ENCODE data around the gene PRPF38A. TPM values are rescaled to one million over a fixed set of nuclear protein-coding genes. Genes with fewer than 3 reads are reported as not detected.

Gene PRPF38A
- polyA plus RNA-seq, 1 of the 3 experiments (the other 2 are of a cell fraction): 24.3 TPM

DNA sequence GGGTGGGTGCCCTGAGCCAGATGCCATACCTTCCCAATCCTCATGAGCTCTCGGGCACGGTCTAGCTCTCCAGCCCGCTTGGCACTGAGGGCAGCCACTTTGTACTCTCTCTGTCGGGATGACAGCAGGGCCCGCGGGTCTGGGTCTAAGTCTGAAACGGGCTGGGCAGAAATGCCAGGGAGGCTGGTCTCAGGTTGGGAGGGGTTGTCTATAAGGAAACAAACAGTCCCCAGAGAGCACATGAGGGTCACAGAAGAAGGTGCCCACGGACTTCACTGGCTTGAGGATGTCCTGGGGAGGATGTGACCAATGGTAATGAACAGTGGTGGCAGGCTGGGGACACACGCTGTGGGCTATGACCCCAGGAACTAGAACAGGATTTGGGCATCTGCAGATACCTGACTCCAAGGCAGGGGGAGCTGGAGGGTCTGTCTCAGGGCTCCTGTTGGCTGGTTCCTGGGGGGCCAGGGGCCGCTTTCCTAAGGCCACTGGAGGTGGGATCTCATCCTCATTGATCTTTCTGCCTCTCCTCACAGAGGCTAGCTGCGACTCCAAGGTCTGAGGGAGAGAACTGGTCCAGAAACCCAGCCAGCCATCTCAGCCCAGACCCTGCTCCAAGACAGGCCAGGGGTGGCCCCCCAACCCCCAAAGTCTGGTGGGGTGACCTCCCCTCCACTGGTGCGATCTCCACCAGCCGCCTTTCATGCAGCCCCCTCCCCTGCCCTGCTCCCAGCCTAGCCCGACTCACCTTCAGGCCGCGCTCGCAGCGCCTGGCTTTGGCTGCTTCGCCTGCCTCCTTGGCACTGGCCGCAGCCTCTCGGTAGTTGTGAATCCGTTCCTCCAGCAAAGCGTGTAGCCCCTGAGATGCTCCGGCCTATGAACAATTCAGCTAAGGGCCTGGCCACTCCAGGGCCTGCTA is 44.5 kb upstream of the PRPF38A start:
- peaks cover 16 to 82% of the 10 kb centered on the region in 2 experiments for H3K36me3 ChIP-seq (replicated peaks in 1 of 2; ENCODE audit: control insufficient read depth in 1 of 2, insufficient read depth in 2 of 2, low read length in 1 of 2)
- H3K27ac ChIP-seq (ENCODE audit: low read depth in 2 of 2, low read length in 1 of 2): no peak overlapping the region
- H3K4me1 ChIP-seq (ENCODE audit: control insufficient read depth in 1 of 2, insufficient read depth in 2 of 2, low read depth in 1 of 2, low read length in 1 of 2): peaks cover 0 to 9% of the 10 kb centered on the region in 2 experiments; a peak in 3 of 4 replicates
- H2AFZ ChIP-seq (ENCODE audit: low read depth): no peak overlapping the region
- no peak overlapping the region for H3K9ac ChIP-seq
- peak; percentile 38 for DNase-seq
- no peak overlapping the region for H3K4me2 ChIP-seq
- ChIA-PET POLR2A (interaction anchor here (0.8 kb wide), 1 partner anchor 9 kb away, joined by 3 read pairs; no protein-coding TSS in a partner anchor), CTCF (interaction anchor here (2.4 to 2.7 kb wide), 2 partner anchors 9 to 11 kb away, joined by 9 to 12 read pairs; no protein-coding TSS in a partner anchor)
- no peaks in the 10 kb centered on the region for H3K9me3 ChIP-seq
- no peaks in the 10 kb centered on the region for H3K27me3 ChIP-seq (ENCODE audit: insufficient read depth)
- H3K9me2 ChIP-seq: no peaks in the 10 kb centered on the region
- no peaks in the 10 kb centered on the region for H3F3A ChIP-seq (replicated peaks; ENCODE audit: insufficient read depth)
- peaks cover 34% of the 10 kb centered on the region for H3K79me2 ChIP-seq (ENCODE audit: insufficient read depth)
- H4K20me1 ChIP-seq (ENCODE audit: insufficient read depth): peaks cover 6% of the 10 kb centered on the region; the same call in 1 of the 2 replicates
- 97% methylated on average over 22 of the region's 24 CpGs for WGBS (ENCODE audit: low lambda C conversion rate)
- no peak overlapping the region for H3K4me3 ChIP-seq (ENCODE audit: low read depth in 2 of 2, low read length in 1 of 2)
- no peak for TF ChIP-seq FOXM1 (IDR thresholded peaks at IDR 0.05; ENCODE audit: low read depth)
- TF ChIP-seq GABPA (IDR thresholded peaks at IDR 0.05; ENCODE audit: low read depth): no peak
- TF ChIP-seq, protein P1, sequence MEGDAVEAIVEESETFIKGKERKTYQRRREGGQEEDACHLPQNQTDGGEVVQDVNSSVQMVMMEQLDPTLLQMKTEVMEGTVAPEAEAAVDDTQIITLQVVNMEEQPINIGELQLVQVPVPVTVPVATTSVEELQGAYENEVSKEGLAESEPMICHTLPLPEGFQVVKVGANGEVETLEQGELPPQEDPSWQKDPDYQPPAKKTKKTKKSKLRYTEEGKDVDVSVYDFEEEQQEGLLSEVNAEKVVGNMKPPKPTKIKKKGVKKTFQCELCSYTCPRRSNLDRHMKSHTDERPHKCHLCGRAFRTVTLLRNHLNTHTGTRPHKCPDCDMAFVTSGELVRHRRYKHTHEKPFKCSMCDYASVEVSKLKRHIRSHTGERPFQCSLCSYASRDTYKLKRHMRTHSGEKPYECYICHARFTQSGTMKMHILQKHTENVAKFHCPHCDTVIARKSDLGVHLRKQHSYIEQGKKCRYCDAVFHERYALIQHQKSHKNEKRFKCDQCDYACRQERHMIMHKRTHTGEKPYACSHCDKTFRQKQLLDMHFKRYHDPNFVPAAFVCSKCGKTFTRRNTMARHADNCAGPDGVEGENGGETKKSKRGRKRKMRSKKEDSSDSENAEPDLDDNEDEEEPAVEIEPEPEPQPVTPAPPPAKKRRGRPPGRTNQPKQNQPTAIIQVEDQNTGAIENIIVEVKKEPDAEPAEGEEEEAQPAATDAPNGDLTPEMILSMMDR (IDR thresholded peaks at IDR 0.05): 0 out of 2 replicates have a peak, but pooled peaks have one; percentile 8

DNA sequence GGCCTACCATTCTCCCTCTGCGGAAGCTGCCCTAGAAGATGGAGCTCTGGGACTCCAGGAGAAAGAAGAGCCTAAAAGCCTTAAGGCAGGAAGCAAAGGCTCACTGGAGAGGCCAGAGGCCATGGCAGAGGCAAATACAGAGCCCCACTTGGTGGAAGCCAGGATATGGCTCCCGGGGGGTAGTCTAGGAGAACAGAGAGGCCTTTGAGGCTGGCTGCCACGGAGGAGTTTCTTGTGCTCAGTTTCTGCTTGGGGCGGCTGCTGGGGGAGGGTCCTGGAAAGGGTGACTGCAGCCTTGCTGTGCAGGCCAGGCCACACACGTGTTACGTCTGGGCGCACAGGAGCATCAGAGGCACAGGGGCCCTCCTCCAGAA is 43.8 kb upstream of the PRPF38A start:
- Histone ChIP-seq H3K9me3 (no peaks in the 10 kb centered on the region), H4K20me1 (ENCODE audit: insufficient read depth) (peaks cover 7% of the 10 kb centered on the region; the same call in 1 of the 2 replicates), H3K9me2 (no peaks in the 10 kb centered on the region), H3K4me1 (ENCODE audit: control insufficient read depth in 1 of 2, insufficient read depth in 2 of 2, low read depth in 1 of 2, low read length in 1 of 2) (peaks cover 0 to 13% of the 10 kb centered on the region in 2 experiments; a peak in 3 of 4 replicates), H3K27ac (ENCODE audit: low read depth in 2 of 2, low read length in 1 of 2) (no peak overlapping the region), H3F3A (replicated peaks; ENCODE audit: insufficient read depth) (no peaks in the 10 kb centered on the region), H3K9ac (no peak overlapping the region), H3K27me3 (ENCODE audit: insufficient read depth) (no peaks in the 10 kb centered on the region), H2AFZ (ENCODE audit: low read depth) (no peak overlapping the region), H3K4me3 (ENCODE audit: low read depth in 2 of 2, low read length in 1 of 2) (no peak overlapping the region), H3K36me3 (replicated peaks in 1 of 2; ENCODE audit: control insufficient read depth in 1 of 2, insufficient read depth in 2 of 2, low read length in 1 of 2) (peaks cover 16 to 75% of the 10 kb centered on the region in 2 experiments), H3K79me2 (ENCODE audit: insufficient read depth) (peaks cover 41% of the 10 kb centered on the region), H3K4me2 (no peak overlapping the region)
- WGBS (ENCODE audit: low lambda C conversion rate): 88% methylated on average over 4 of the region's 7 CpGs
- CTCF ChIA-PET: interaction anchor here (0.6 to 2.7 kb wide), 3 partner anchors 10 to 230 kb away, joined by 3 to 12 read pairs (median 9); no protein-coding TSS in a partner anchor
- POLR2A ChIA-PET: no interaction called here
- no peak for TF ChIP-seq TCF12 (IDR thresholded peaks at IDR 0.05)
- no peak for TF ChIP-seq TEAD4 (IDR thresholded peaks at IDR 0.05; ENCODE audit: borderline replicate concordance, insufficient read depth)
- no peak for TF ChIP-seq GABPA (IDR thresholded peaks at IDR 0.05; ENCODE audit: low read depth)
- no peak for TF ChIP-seq FOXJ3 (CRISPR knock-in tag; IDR thresholded peaks at IDR 0.05)
- TF ChIP-seq, protein P2, sequence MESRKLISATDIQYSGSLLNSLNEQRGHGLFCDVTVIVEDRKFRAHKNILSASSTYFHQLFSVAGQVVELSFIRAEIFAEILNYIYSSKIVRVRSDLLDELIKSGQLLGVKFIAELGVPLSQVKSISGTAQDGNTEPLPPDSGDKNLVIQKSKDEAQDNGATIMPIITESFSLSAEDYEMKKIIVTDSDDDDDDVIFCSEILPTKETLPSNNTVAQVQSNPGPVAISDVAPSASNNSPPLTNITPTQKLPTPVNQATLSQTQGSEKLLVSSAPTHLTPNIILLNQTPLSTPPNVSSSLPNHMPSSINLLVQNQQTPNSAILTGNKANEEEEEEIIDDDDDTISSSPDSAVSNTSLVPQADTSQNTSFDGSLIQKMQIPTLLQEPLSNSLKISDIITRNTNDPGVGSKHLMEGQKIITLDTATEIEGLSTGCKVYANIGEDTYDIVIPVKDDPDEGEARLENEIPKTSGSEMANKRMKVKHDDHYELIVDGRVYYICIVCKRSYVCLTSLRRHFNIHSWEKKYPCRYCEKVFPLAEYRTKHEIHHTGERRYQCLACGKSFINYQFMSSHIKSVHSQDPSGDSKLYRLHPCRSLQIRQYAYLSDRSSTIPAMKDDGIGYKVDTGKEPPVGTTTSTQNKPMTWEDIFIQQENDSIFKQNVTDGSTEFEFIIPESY (IDR thresholded peaks at IDR 0.05; ENCODE audit: borderline replicate concordance, low read depth): no peak
- no peak for TF ChIP-seq RAD21 (IDR thresholded peaks at IDR 0.05; ENCODE audit: low read length)
- TF ChIP-seq RCOR1 (IDR thresholded peaks at IDR 0.05; ENCODE audit: low read length): no peak
- no peak for TF ChIP-seq RFX5 (IDR thresholded peaks at IDR 0.05; ENCODE audit: low read length)
- TF ChIP-seq SMC3 (IDR thresholded peaks at IDR 0.05; ENCODE audit: low read depth, low read length): no peak
- no peak for TF ChIP-seq EZH2phosphoT487 (IDR thresholded peaks at IDR 0.05; ENCODE audit: borderline replicate concordance, low read depth)
- TF ChIP-seq, protein P3, sequence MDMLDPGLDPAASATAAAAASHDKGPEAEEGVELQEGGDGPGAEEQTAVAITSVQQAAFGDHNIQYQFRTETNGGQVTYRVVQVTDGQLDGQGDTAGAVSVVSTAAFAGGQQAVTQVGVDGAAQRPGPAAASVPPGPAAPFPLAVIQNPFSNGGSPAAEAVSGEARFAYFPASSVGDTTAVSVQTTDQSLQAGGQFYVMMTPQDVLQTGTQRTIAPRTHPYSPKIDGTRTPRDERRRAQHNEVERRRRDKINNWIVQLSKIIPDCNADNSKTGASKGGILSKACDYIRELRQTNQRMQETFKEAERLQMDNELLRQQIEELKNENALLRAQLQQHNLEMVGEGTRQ (IDR thresholded peaks at IDR 0.05; ENCODE audit: borderline replicate concordance, low read depth, low read length): no peak
- no peak for TF ChIP-seq YY1 (IDR thresholded peaks at IDR 0.05; ENCODE audit: low read depth)
- TF ChIP-seq, protein P1 (IDR thresholded peaks at IDR 0.05): no peak
- no peak for TF ChIP-seq CHD2 (IDR thresholded peaks at IDR 0.05; ENCODE audit: low read length, partially characterized antibody)
- no peak for DNase-seq

Measured in SK-N-SH (cell line).